Endothelial cell of umbilical vein (primary cell): ENCODE measurements around the gene RAP1GAP2. TPM values are rescaled to one million over a fixed set of nuclear protein-coding genes. Genes with fewer than 3 reads are reported as not detected.

Experiments used
- BruUV-seq: library from RNA; stranded (reverse); fragments of 400-500 nt; replicated peaks from 2 replicates; lab custom pipeline; 2021; lab: Mats Ljungman, UMichigan
- CTCF ChIA-PET: fragments of 300-600, 350-600 bp; sonication (Branson Sonifier 250); formaldehyde crosslinking; loops from one replicate; lab custom pipeline; 2021; ENCODE audit warnings: antibody characterized with exemption, inconsistent platforms; lab: Charles Lee
- POLR2A ChIA-PET: fragments of 300-600, 350-600 bp; sonication (Branson Sonifier 250); formaldehyde crosslinking; loops from one replicate; lab custom pipeline; 2021; ENCODE audit warnings: antibody characterized with exemption, inconsistent platforms; lab: Charles Lee
- DNase-seq: peaks from one replicate; pipeline ENCODE4 v3.0.0-alpha.2; 2011; ENCODE audit warnings: low read depth, low spot score
- FAIRE-seq: peaks from 2 replicates; lab custom pipeline; 2011; peaks lifted over from hg19 to GRCh38; lab: Jason Lieb, UNC
- H2AFZ ChIP-seq: 2 replicates; pipeline ENCODE4 v1.6.0; 2012; ENCODE audit warnings: low read depth, low read length, control low read depth, inconsistent platforms
- H3K27ac ChIP-seq: 2 replicates; pipeline ENCODE4 v1.5.1; 2011; ENCODE audit warnings: low read depth, mild to moderate bottlenecking, control low read depth, low read length, moderate library complexity; ENCODE audit not compliant: insufficient read depth
- H3K27me3 ChIP-seq, 2 experiments: 2 replicates each; pipeline versions ENCODE4 v1.6.0 to v1.6.1; 2011; ENCODE audit warnings: low read length in 2 of 2, mixed read lengths in 1 of 2; ENCODE audit not compliant: control insufficient read depth in 2 of 2, insufficient read depth in 2 of 2
- H3K36me3 ChIP-seq, 2 experiments: 2 replicates in 1 of 2; 3 replicates in 1 of 2; pipeline ENCODE4 v1.5.1; 2011; ENCODE audit warnings: low read length in 2 of 2, mild to moderate bottlenecking in 1 of 2, moderate library complexity in 1 of 2; ENCODE audit not compliant: control insufficient read depth in 2 of 2, insufficient read depth in 2 of 2; ENCODE audit errors: extremely low read depth in 1 of 2
- H3K4me1 ChIP-seq: 3 replicates; pipeline ENCODE4 v1.5.1; 2011; ENCODE audit warnings: mild to moderate bottlenecking, low read length; ENCODE audit not compliant: control insufficient read depth, insufficient read depth; ENCODE audit errors: extremely low read depth
- H3K4me2 ChIP-seq: 2 replicates; pipeline ENCODE4 v1.6.1; 2011; ENCODE audit warnings: low read length, control low read depth, mixed read lengths; ENCODE audit not compliant: insufficient read depth
- H3K4me3 ChIP-seq, 3 experiments: fragments of 200-600 bp in 1 of 3; sonication (generic), shearing (Covaris generic) in 1 of 3; replicated peaks in 1 of 3; 2 replicates each; pipeline ENCODE4 v1.5.1; 2011 to 2016; ENCODE audit warnings: control low read depth in 3 of 3, low read length in 3 of 3, mild to moderate bottlenecking in 2 of 3, inconsistent platforms in 1 of 3, low read depth in 1 of 3, moderate library complexity in 1 of 3; ENCODE audit not compliant: insufficient read depth in 1 of 3
- H3K79me2 ChIP-seq: 2 replicates; pipeline ENCODE4 v1.6.0; 2012; ENCODE audit warnings: low read length, inconsistent platforms; ENCODE audit not compliant: control insufficient read depth, insufficient read depth
- H3K9ac ChIP-seq: replicated peaks from 2 replicates; pipeline ENCODE3; 2011; ENCODE audit warnings: low read length, control low read depth; ENCODE audit not compliant: insufficient read depth; ENCODE audit errors: extremely low read depth
- H3K9me1 ChIP-seq: replicated peaks from 3 replicates; pipeline ENCODE4 v1.6.0; 2011; ENCODE audit warnings: mild to moderate bottlenecking, low read length; ENCODE audit not compliant: control insufficient read depth, insufficient read depth; ENCODE audit errors: extremely low read depth
- H3K9me3 ChIP-seq: replicated peaks from 2 replicates; pipeline ENCODE4 v1.5.1; 2012; ENCODE audit warnings: low read length, inconsistent platforms; ENCODE audit not compliant: control insufficient read depth, insufficient read depth
- H4K20me1 ChIP-seq: replicated peaks from 2 replicates; pipeline ENCODE3; 2011; ENCODE audit warnings: mild to moderate bottlenecking, low read length; ENCODE audit not compliant: control insufficient read depth, insufficient read depth; ENCODE audit errors: extremely low read depth
- EZH2 ChIP-seq: IDR thresholded peaks from 2 replicates; pipeline ENCODE4 v1.6.1; 2012; ENCODE audit warnings: borderline replicate concordance, low read depth, mild to moderate bottlenecking, moderate library complexity, low read length, inconsistent platforms; ENCODE audit not compliant: severe bottlenecking
- FOS ChIP-seq: IDR thresholded peaks from 2 replicates; pipeline ENCODE4 v1.6.1; 2011; ENCODE audit warnings: mild to moderate bottlenecking, low read length, moderate library complexity, borderline replicate concordance; ENCODE audit not compliant: insufficient read depth
- GATA2 ChIP-seq: IDR thresholded peaks from 2 replicates; pipeline ENCODE4 v1.7.0; 2011; ENCODE audit warnings: low read depth, mild to moderate bottlenecking, moderate library complexity, mixed read lengths, low read length; ENCODE audit not compliant: insufficient read length, insufficient read depth
- JUN ChIP-seq: IDR thresholded peaks from 2 replicates; pipeline ENCODE4 v1.6.1; 2011; ENCODE audit warnings: borderline replicate concordance, low read depth; ENCODE audit not compliant: insufficient read length, insufficient read depth
- MYC ChIP-seq: IDR thresholded peaks from one replicate; pipeline ENCODE4 v1.6.1; 2011; ENCODE audit warnings: mild to moderate bottlenecking, low read depth, low read length
- POLR2A ChIP-seq: IDR thresholded peaks from 2 replicates; pipeline ENCODE4 v1.6.1; 2012; ENCODE audit warnings: low read depth, mild to moderate bottlenecking, control low read depth, low read length
- POLR2AphosphoS5 ChIP-seq: IDR thresholded peaks from 2 replicates; pipeline ENCODE4 v1.6.1; 2012; ENCODE audit warnings: low read depth, mild to moderate bottlenecking, control low read depth, low read length, moderate library complexity; ENCODE audit not compliant: insufficient read depth
- dilution Hi-C: fragments of 300-500 bp; cut with MboI; formaldehyde crosslinking; loops from one replicate; pipeline ENCODE4 v1.15.0; 2019; ENCODE audit warnings: low sequenced_read_pairs; ENCODE audit not compliant: extremely low pct_ligation_motif_present
- intact Hi-C: fragments of 100-400 bp; cut with micrococcal nuclease; formaldehyde crosslinking; loops from one replicate; pipeline ENCODE4 v1.10.0; 2022
- polyA plus RNA-seq, 4 experiments: library from polyadenylated mRNA; depleted of rRNA in 3 of 4; stranded (reverse) in 3 of 4; unstranded in 1 of 4; fragments of >200 nt; gene quantifications; 2 replicates each; pipeline versions ENCODE4 v1.2.1 to v1.2.3, GENCODE V29; 2011 to 2012; ENCODE audit warnings: missing spikeins in 1 of 4
- total RNA-seq: library from RNA; stranded (reverse); gene quantifications from 2 replicates; pipeline ENCODE4 v1.2.3, GENCODE V29; 2021
- TF ChIP-seq, protein P1 (sequence below): IDR thresholded peaks from 2 replicates; pipeline ENCODE4 v1.6.1; 2011; ENCODE audit not compliant: insufficient read depth, insufficient read length
- TF ChIP-seq, protein P2 (sequence below), 2 donors: IDR thresholded peaks; 1 replicate in 1 of 2; 2 replicates in 1 of 2; pipeline ENCODE4 v1.5.1; 2011; ENCODE audit warnings: low read length in 2 of 2, mild to moderate bottlenecking in 2 of 2, moderate library complexity in 2 of 2, control low read depth in 1 of 2, inconsistent platforms in 1 of 2, low read depth in 1 of 2; ENCODE audit not compliant: insufficient read depth in 1 of 2; ENCODE audit errors: extremely low read depth in 1 of 2

RAP1GAP2 gene
- total and polyA plus RNA-seq, 2 donors (not counting 3 experiments of a cell fraction or from before 2014, with no cell fraction given) = 1.4 to 3.6 TPM

DNA sequence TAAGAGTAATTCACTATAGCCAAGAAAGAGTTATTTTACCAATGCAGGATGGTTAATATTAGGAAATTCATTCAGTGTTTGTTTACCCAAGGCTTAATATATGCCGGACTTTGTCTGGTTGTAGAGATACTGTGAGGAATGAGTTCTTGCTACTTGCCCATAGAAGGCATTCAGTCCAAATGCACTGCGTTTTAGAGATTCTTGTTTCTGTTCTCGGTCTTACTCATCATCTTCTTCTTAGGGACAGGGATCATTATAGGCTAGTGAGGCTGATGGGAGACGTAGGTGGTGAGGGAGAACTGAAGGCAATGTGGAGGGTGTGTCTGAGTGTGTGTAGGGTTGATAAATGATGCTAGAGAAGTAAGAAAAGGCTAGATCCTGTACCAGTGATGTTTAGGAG, 176.5 kb downstream of the RAP1GAP2 start:
- no peaks in the 10 kb centered on the region for H3K36me3 ChIP-seq
- no peaks in the 10 kb centered on the region for H3K79me2 ChIP-seq
- no peaks in the 10 kb centered on the region for H4K20me1 ChIP-seq
- peaks cover 2 to 4% of the 10 kb centered on the region in 2 experiments for H3K27me3 ChIP-seq
- no peak for FAIRE-seq
- no peak for DNase-seq
- dilution Hi-C loops = no loop called here
- ChIA-PET CTCF (no interaction called here), POLR2A (no interaction called here)
- no peak overlapping the region for H3K27ac ChIP-seq
- no peaks in the 10 kb centered on the region for H3K9me3 ChIP-seq
- no peak overlapping the region for H3K9ac ChIP-seq
- H2AFZ ChIP-seq = no peak overlapping the region
- intact Hi-C loops = no loop called here
- TF ChIP-seq POLR2A (no peak), POLR2AphosphoS5 (no peak), GATA2 (no peak), JUN (no peak), MYC (no peak), FOS (no peak), EZH2 (no peak)
- TF ChIP-seq, protein P1, sequence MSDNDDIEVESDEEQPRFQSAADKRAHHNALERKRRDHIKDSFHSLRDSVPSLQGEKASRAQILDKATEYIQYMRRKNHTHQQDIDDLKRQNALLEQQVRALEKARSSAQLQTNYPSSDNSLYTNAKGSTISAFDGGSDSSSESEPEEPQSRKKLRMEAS = no peak
- TF ChIP-seq, protein P2, sequence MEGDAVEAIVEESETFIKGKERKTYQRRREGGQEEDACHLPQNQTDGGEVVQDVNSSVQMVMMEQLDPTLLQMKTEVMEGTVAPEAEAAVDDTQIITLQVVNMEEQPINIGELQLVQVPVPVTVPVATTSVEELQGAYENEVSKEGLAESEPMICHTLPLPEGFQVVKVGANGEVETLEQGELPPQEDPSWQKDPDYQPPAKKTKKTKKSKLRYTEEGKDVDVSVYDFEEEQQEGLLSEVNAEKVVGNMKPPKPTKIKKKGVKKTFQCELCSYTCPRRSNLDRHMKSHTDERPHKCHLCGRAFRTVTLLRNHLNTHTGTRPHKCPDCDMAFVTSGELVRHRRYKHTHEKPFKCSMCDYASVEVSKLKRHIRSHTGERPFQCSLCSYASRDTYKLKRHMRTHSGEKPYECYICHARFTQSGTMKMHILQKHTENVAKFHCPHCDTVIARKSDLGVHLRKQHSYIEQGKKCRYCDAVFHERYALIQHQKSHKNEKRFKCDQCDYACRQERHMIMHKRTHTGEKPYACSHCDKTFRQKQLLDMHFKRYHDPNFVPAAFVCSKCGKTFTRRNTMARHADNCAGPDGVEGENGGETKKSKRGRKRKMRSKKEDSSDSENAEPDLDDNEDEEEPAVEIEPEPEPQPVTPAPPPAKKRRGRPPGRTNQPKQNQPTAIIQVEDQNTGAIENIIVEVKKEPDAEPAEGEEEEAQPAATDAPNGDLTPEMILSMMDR (IDR thresholded peaks at IDR 0.05; ENCODE audit: extremely low read depth in 1 of 2, insufficient read depth in 1 of 2, low read depth in 1 of 2, low read length in 2 of 2) = no peak
- H3K9me1 ChIP-seq = no peaks in the 10 kb centered on the region
- H3K4me1 ChIP-seq = no peaks in the 10 kb centered on the region
- no peak overlapping the region for H3K4me3 ChIP-seq
- H3K4me2 ChIP-seq = no peak overlapping the region
- BruUV-seq = no TSS peak
